ENCODE data around the gene BTBD7. TPM values are rescaled to one million over a fixed set of nuclear protein-coding genes. Genes with fewer than 3 reads are reported as not detected.

BTBD7 gene
- total RNA-seq, 1 donor from 2014 or later, result 43.5 TPM

DNA sequence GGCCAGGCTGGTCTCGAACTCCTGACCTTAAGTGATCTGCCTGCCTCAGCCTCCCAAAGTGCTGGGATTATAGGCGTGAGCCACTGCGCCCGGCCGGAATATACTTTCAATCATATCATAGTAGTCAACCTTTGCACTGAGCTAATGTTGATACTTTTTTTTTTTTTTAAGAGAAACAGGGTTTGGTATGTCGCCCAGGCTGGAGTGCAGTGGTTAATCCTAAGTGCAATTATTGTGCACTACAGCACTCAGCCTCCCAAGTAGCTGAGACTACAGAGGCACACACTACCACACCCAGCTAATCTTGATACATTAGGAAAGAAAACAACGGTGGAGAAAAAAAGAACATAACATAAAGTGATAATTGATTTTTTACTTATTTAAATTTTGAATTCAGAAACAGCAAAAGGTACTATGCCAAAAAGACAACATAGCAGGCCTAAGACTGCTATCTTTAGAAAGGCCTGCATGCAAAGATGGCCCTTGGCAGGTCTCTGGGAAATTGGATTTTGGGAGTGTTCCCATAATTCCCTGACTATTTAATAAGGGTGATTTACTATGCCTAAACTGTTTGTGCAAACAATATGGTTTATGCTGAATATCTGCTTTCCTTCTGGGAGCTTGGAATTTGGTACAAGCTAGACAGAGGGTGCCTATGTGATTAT lies 15.5 kb downstream of the BTBD7 start:
- no peak for DNase-seq (ENCODE audit: low spot score)
- TF ChIP-seq, protein P1, sequence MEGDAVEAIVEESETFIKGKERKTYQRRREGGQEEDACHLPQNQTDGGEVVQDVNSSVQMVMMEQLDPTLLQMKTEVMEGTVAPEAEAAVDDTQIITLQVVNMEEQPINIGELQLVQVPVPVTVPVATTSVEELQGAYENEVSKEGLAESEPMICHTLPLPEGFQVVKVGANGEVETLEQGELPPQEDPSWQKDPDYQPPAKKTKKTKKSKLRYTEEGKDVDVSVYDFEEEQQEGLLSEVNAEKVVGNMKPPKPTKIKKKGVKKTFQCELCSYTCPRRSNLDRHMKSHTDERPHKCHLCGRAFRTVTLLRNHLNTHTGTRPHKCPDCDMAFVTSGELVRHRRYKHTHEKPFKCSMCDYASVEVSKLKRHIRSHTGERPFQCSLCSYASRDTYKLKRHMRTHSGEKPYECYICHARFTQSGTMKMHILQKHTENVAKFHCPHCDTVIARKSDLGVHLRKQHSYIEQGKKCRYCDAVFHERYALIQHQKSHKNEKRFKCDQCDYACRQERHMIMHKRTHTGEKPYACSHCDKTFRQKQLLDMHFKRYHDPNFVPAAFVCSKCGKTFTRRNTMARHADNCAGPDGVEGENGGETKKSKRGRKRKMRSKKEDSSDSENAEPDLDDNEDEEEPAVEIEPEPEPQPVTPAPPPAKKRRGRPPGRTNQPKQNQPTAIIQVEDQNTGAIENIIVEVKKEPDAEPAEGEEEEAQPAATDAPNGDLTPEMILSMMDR (IDR thresholded peaks at IDR 0.05), result no peak
- Mint-ChIP-seq H3K4me3 (ENCODE audit: unreplicated experiment) (no peak overlapping the region), H3K9me3 (ENCODE audit: low read depth) (no peaks in the 10 kb centered on the region), H3K36me3 (ENCODE audit: low read depth) (no peaks in the 10 kb centered on the region), H3K27ac (ENCODE audit: unreplicated experiment) (peak overlapping the region; percentile 84), H3K27me3 (ENCODE audit: low read depth) (no peaks in the 10 kb centered on the region), H3K4me1 (ENCODE audit: low read depth) (peaks cover 48% of the 10 kb centered on the region)

DNA sequence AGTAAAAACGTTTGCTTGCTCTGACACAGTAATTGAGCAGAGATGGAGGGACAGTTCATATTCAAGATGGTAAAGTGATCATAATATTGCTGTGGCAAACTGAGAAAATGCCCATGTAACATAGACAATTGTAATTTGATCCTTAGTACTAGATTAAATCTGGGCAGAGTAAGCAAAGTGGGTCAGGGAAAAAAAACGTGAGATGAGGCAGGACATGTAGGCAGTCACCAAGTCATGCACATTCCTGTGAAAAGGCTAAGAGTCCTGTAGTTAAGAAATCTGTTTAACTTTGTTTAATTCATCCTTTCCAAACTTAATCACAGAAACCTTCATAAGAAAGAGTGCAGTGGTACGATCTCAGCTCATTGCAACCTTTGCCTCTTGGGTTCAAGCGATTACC lies 16.1 kb downstream of the BTBD7 start:
- DNase-seq (ENCODE audit: low spot score), result no peak
- Mint-ChIP-seq H3K9me3 (ENCODE audit: low read depth) (no peaks in the 10 kb centered on the region), H3K27ac (ENCODE audit: unreplicated experiment) (peak overlapping the region; percentile 18), H3K27me3 (ENCODE audit: low read depth) (no peaks in the 10 kb centered on the region), H3K36me3 (ENCODE audit: low read depth) (no peaks in the 10 kb centered on the region), H3K4me3 (ENCODE audit: unreplicated experiment) (no peak overlapping the region), H3K4me1 (ENCODE audit: low read depth) (peaks cover 48% of the 10 kb centered on the region)
- TF ChIP-seq, protein P1 (IDR thresholded peaks at IDR 0.05), result no peak

DNA sequence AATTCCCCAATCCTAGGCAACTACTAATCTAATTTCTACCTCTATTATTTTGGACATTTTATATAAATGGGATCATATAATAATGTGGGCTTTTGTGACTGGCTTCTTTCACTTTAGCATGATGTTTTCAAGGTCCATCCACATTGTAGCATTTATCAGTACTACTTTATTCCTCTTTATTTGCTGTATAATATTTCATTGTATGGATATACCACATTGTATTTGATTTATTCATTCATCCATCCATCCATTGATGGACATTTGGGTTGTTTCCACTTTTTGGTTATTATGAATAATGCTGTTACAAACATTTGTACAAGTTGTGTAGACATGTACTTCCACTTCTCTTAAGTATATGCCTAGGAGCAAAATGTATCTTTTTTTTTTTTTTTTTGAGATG lies 17.3 kb downstream of the BTBD7 start:
- H3K36me3 Mint-ChIP-seq (ENCODE audit: low read depth), result no peaks in the 10 kb centered on the region
- TF ChIP-seq, protein P1 (IDR thresholded peaks at IDR 0.05), result no peak
- H3K27ac Mint-ChIP-seq (ENCODE audit: unreplicated experiment), result no peak overlapping the region
- H3K4me1 Mint-ChIP-seq (ENCODE audit: low read depth), result peaks cover 48% of the 10 kb centered on the region
- DNase-seq (ENCODE audit: low spot score), result no peak
- H3K9me3 Mint-ChIP-seq (ENCODE audit: low read depth), result no peaks in the 10 kb centered on the region
- H3K27me3 Mint-ChIP-seq (ENCODE audit: low read depth), result no peaks in the 10 kb centered on the region
- H3K4me3 Mint-ChIP-seq (ENCODE audit: unreplicated experiment), result no peak overlapping the region

DNA sequence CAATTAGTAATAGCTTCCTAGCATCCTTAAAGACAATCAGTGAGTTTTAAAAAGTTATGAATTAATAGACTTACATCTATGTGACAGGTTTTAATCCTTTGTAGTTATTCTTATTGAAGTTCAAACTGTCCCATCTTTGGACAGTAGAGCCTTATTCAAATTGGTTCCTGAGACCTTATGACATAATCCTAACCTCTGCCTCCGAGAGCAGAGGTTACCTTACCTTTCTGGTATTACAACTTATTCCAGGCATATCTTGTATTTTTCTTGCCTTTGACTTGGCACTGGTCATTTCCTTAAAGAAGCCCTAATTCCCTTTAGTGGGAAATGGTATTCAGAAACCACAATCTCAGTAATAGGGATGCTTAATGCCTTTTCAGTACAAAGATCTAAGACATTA lies 21.8 kb downstream of the BTBD7 start:
- H3K4me3 Mint-ChIP-seq (ENCODE audit: unreplicated experiment), result no peak overlapping the region
- H3K27me3 Mint-ChIP-seq (ENCODE audit: low read depth), result no peaks in the 10 kb centered on the region
- no peak overlapping the region for H3K27ac Mint-ChIP-seq (ENCODE audit: unreplicated experiment)
- H3K4me1 Mint-ChIP-seq (ENCODE audit: low read depth), result peaks cover 17% of the 10 kb centered on the region
- H3K9me3 Mint-ChIP-seq (ENCODE audit: low read depth), result no peaks in the 10 kb centered on the region
- TF ChIP-seq, protein P1 (IDR thresholded peaks at IDR 0.05), result no peak
- DNase-seq (ENCODE audit: low spot score), result no peak
- H3K36me3 Mint-ChIP-seq (ENCODE audit: low read depth), result no peaks in the 10 kb centered on the region

DNA sequence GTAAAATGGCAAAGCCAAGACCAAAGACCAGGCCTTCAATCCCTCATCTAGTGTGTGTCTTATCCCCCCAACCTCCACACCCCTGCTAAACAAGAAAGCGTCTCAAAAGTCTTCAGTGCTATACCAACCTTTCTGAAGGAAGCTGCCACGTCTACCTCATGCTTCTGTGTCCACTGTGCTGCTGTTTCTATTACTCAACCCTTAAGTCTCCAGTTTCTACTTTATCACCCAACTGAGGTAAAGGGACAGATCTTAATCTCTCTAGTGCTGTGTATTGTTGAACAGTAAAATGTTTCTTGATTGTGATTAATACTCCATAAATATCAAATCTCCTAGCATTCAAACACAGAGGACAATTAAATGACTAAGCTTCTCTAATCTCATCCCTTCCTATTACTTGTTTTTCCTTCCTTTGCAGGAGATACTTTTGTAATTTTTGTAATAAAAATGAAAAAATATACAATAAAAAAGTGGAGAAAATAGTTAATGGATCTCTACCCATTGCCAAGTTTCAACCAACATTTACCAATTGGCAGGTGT lies 23.3 kb downstream of the BTBD7 start:
- Mint-ChIP-seq H3K9me3 (ENCODE audit: low read depth) (no peaks in the 10 kb centered on the region), H3K36me3 (ENCODE audit: low read depth) (no peaks in the 10 kb centered on the region), H3K27ac (ENCODE audit: unreplicated experiment) (no peak overlapping the region), H3K4me3 (ENCODE audit: unreplicated experiment) (no peak overlapping the region), H3K4me1 (ENCODE audit: low read depth) (peaks cover 27% of the 10 kb centered on the region), H3K27me3 (ENCODE audit: low read depth) (no peaks in the 10 kb centered on the region)
- TF ChIP-seq, protein P1 (IDR thresholded peaks at IDR 0.05), result no peak
- DNase-seq (ENCODE audit: low spot score), result no peak

Measured in chondrocyte (in vitro differentiated cells).